GM18505 (cell line): ENCODE data around the gene FOXP2.
"Not testable (repeated sequence)": the region's sequence is repeated elsewhere in the genome, so short reads cannot be mapped to it uniquely, and the experiment has no call there.

ENCODE experiments used
- ATAC-seq: cut with Tn5 transposase; IDR thresholded peaks from one replicate; pipeline ENCODE4 v1.9.1; 2021; ENCODE audit not compliant: unreplicated experiment
- POLR2A ChIP-seq: IDR thresholded peaks from 4 replicates; pipeline ENCODE4 v1.6.1; 2011; ENCODE audit warnings: borderline replicate concordance; ENCODE audit not compliant: insufficient read depth, insufficient read length; ENCODE audit errors: extremely low read depth

FOXP2 gene

GRCh38 chr7:114548081-114548980, 133.7 kb downstream of the FOXP2 start:
- ATAC-seq = no peak
- TF ChIP-seq POLR2A = no peak

DNA sequence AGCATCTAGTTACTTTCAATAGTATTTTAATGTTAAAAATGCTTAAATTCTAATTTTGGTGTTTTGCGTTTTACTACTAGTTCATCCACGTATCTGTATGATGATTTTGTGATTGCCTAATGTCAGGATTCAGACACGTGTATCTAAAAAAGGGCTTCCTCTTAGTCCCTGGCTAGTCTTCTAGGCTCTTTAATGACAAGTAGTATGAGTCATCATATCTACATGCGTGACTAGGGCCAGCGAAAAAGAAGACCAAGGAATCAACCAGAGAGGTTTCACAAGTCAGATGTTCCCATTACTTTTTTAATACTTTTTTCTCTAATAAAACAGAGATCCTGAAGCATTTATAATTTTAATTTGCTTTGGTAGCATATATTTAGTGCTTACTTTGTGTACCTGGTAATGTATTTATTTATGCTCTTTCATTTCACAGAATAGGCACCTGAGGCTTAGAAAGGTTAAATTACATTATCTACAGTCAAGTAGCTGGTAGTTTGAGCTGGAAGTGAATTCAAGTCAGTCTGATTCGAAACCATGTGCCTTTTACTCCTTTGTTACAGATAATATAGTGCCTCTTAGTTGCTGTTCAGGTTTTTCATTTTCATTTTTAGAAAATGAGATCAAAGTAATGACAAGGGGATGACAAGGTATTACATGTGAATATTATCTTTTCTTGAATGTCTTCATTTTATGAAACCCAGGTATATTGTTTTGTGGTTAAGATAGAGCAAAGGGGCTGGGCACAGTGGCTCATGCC, 140.3 kb downstream of the FOXP2 start:
- no peak for TF ChIP-seq POLR2A
- ATAC-seq = no peak

DNA sequence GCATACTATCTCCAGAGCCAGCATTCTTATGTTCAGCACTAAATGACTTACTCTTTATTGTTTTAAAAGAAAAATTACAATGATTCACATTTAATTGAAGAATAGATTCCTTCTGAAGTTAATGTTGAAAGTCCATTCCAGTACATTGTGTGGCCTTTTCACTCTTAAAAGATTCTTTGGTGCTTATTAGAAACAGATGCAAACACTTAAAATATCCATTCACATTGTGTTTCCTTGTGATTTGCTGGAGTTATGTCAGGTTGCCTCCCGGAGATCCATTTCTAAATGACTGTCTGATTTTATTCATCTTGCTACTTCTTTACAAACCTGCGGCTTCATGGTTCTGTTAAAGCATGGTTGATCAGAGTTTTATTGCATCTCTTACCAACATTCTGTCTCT, 152.8 kb downstream of the FOXP2 start:
- no peak for TF ChIP-seq POLR2A
- no peak for ATAC-seq

- no peak for TF ChIP-seq POLR2A
- ATAC-seq = no peak
These were observed 154.6 kb downstream of the FOXP2 start for GRCh38 chr7:114569220-114569619.

GRCh38 chr7:114574384-114574783, 159.8 kb downstream of the FOXP2 start:
- ATAC-seq = no peak
- no peak for TF ChIP-seq POLR2A

DNA sequence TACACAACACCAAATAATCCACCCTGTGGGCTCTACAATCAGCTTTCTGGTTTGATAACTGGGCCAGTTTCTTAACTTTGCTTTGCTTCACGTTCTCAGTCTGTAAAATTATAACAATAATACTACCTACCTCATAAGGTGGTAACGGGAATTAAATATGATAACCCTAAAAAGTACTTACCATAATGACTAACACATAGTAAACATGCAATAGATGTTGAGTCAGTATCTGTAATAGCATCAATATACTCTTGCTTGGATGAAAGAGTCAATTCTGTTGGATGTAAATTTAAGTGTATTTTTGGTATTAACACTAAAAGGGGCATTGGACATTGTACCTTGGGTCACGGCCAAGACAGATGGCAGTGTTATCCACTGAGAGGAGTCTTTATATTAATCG, 160.5 kb downstream of the FOXP2 start:
- ATAC-seq = no peak
- no peak for TF ChIP-seq POLR2A

GRCh38 chr7:114580963-114581362, 166.3 kb downstream of the FOXP2 start:
- not testable (repeated sequence) for ATAC-seq

DNA sequence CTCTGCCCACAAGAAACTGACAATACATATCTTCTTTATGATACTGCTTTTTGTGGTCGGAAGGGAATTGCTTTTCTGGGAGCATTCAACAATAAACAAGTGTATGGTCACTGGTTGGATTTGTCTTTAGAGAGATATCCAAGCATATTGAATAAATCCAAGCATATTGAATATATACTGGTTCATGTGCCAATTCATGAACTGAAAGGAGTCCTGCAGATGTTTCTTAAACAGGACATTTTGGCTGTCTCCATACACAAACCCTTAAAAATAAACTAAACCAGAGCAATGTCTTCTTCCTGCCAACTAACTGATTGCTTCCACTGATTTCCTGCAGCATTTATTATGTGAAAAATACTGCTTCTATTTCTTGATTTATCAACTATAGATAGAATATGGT, 173.9 kb downstream of the FOXP2 start:
- no peak for TF ChIP-seq POLR2A
- no peak for ATAC-seq

DNA sequence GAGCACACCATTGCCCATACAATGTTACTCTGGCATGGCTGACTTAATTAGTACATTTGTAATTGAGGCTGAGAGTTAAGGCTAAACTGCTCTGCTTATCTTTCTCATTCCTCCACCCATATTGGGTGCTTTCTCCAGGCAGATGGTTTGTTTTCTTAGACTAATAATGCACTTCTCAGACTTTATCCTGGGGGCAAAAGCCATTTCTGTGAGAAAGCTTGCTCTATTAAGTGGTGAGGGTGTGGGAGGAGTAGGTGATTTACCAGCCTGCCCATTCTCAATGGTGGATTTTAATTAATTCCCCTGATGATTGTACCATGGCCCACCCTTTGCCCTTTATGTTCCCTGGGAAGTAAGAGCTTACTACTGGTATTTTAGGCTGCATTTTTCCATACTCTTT, 174.8 kb downstream of the FOXP2 start:
- no peak for TF ChIP-seq POLR2A
- ATAC-seq = no peak

GRCh38 chr7:114590298-114590697, 175.7 kb downstream of the FOXP2 start:
- TF ChIP-seq POLR2A = no peak
- ATAC-seq = no peak

DNA sequence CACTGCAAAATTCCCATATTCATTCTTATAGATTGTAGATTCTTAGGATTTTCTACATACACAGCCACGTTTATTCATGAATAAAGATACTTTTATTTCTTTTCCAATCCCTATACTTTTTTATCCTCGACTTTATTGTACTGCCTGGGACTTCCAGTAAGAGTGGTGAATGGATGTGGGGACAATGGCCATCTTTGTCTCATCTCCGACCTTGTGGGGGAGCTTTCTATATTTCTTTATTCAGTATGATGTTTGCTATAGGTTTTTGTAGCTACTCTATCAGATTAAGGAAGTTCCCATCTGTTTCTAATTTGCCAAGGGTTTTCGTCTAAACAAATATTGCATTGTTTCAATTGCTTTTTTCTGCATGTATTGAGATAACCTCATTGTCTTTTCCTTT, 184.3 kb downstream of the FOXP2 start:
- no peak for ATAC-seq
- no peak for TF ChIP-seq POLR2A

GRCh38 chr7:114606100-114606499, 191.5 kb downstream of the FOXP2 start:
- no peak for ATAC-seq
- TF ChIP-seq POLR2A = no peak

- not testable (repeated sequence) for ATAC-seq
These were observed 194.2 kb downstream of the FOXP2 start for GRCh38 chr7:114608822-114609221.

DNA sequence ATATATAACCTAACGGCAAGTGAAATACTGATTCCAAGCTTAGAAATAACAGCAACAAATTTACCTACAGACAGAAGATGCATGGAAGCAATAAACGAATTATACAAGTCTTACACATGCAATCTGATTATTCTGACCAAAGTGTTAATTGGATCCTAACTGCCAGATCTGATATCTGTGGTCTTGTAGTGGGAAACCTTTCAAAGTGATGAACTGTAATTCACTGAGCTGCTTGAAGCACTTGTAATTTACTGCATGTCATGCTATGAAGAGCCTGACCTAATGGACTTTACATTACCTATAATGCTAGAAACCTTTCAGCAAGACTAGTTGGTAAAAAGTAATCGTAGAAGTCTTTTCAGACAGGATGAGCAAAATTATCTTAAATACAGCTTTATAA, 205.6 kb downstream of the FOXP2 start:
- no peak for ATAC-seq
- no peak for TF ChIP-seq POLR2A
